Activated B cell treated with CpG ODN at 0.5 μM for 24 hours (primary cell): ENCODE data around the gene TENM4. TPM values are rescaled to one million over a fixed set of nuclear protein-coding genes. Genes with fewer than 3 reads are reported as not detected.

Experiments used
- ATAC-seq: fragments of 200-7000 bp; cut with Tn5 transposase; one replicate; pipeline ENCODE4 v1.10.0; 2021; ENCODE audit warnings: low read depth, mild to moderate bottlenecking, moderate library complexity
- CTCF ChIA-PET: fragments of 350-600 bp; sonication (Branson Sonifier 250); formaldehyde crosslinking; loops from one replicate; lab custom pipeline; 2021; ENCODE audit warnings: antibody characterized with exemption; lab: Charles Lee
- POLR2A ChIA-PET: fragments of 350-600 bp; sonication (Branson Sonifier 250); formaldehyde crosslinking; loops from one replicate; lab custom pipeline; 2021; ENCODE audit warnings: antibody characterized with exemption; lab: Charles Lee
- DNase-seq: peaks from one replicate; pipeline ENCODE4 v3.0.0; 2022
- H3K27ac Mint-ChIP-seq: one replicate; pipeline ENCODE4 v1.8.0; 2020; ENCODE audit warnings: mixed read lengths
- H3K27me3 Mint-ChIP-seq: one replicate; pipeline ENCODE4 v1.8.0; 2021; ENCODE audit warnings: mixed read lengths
- H3K36me3 Mint-ChIP-seq: one replicate; pipeline ENCODE4 v1.8.0; 2021; ENCODE audit warnings: low read depth, mixed read lengths
- H3K4me1 Mint-ChIP-seq: one replicate; pipeline ENCODE4 v1.8.0; 2021; ENCODE audit warnings: mixed read lengths
- H3K4me3 Mint-ChIP-seq: one replicate; pipeline ENCODE4 v1.8.0; 2020; ENCODE audit warnings: mild to moderate bottlenecking, mixed read lengths
- H3K9me3 Mint-ChIP-seq: one replicate; pipeline ENCODE4 v1.8.0; 2020; ENCODE audit warnings: mixed read lengths
- intact Hi-C: fragments of 100-400 bp; cut with micrococcal nuclease; formaldehyde crosslinking; loops from one replicate; pipeline ENCODE4 v1.15.1; 2024
- total RNA-seq: library from RNA; stranded (reverse); gene quantifications from 2 replicates; pipeline ENCODE4 v1.2.3, GENCODE V29; 2022
- TF ChIP-seq, protein P1 (sequence below): fragments of 200-600 bp; IDR thresholded peaks from one replicate; pipeline ENCODE4 v1.8.0; 2022; ENCODE audit warnings: antibody characterized with exemption, mild to moderate bottlenecking

TENM4 gene
- total RNA-seq, 1 donor from 2014 or later: 2.4 TPM

DNA sequence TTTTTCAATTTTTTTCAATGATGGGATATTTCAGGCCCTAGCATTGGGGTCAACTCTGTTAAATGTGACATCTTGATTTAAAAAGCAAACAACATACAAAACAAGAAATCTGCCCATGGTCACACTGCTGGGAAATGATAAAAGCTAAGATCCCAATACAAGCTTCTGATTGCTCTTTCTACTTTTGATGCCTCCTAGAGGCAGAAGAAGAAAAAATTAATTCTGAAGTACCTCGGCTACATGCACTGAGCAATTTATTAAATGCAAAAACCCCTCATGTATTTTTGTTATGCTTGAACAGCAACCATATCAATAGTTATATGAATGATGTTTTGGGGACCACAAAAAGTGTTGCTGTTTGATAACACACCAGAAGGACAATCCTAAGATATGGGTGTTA lies 524.1 kb downstream of the TENM4 start:
- Mint-ChIP-seq H3K36me3 (no peaks in the 10 kb centered on the region), H3K4me3 (no peak overlapping the region), H3K4me1 (no peaks in the 10 kb centered on the region), H3K9me3 (no peaks in the 10 kb centered on the region), H3K27ac (no peak overlapping the region), H3K27me3 (peaks cover 7% of the 10 kb centered on the region)
- DNase-seq (no peak), ATAC-seq (no peak)
- TF ChIP-seq, protein P1, sequence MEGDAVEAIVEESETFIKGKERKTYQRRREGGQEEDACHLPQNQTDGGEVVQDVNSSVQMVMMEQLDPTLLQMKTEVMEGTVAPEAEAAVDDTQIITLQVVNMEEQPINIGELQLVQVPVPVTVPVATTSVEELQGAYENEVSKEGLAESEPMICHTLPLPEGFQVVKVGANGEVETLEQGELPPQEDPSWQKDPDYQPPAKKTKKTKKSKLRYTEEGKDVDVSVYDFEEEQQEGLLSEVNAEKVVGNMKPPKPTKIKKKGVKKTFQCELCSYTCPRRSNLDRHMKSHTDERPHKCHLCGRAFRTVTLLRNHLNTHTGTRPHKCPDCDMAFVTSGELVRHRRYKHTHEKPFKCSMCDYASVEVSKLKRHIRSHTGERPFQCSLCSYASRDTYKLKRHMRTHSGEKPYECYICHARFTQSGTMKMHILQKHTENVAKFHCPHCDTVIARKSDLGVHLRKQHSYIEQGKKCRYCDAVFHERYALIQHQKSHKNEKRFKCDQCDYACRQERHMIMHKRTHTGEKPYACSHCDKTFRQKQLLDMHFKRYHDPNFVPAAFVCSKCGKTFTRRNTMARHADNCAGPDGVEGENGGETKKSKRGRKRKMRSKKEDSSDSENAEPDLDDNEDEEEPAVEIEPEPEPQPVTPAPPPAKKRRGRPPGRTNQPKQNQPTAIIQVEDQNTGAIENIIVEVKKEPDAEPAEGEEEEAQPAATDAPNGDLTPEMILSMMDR: no peak
- ChIA-PET POLR2A (no interaction called here), CTCF (no interaction called here)
- intact Hi-C loops: no loop called here

DNA sequence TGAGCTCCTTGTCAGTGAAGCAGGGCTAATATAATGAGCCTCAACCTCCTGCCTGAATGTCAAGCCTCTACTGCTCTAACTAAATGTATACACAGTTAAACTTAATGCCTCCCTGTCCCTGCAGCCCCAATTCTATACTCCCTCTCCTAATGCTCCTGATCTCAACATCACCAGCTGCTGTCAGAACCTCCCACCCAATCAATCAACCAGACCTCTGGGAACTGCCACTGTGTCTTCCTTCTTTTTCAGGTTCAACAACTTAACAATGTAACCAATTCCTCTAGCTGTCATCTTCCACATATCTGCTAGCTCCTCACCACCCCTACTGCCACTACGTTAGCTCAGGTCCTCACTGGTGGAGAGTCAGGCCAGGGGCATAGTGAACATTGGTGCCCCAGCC lies 526.3 kb downstream of the TENM4 start:
- H3K27me3 Mint-ChIP-seq: peaks cover 4% of the 10 kb centered on the region
- H3K4me1 Mint-ChIP-seq: no peaks in the 10 kb centered on the region
- CTCF ChIA-PET: no interaction called here
- no peaks in the 10 kb centered on the region for H3K36me3 Mint-ChIP-seq
- POLR2A ChIA-PET: no interaction called here
- intact Hi-C loops: no loop called here
- H3K27ac Mint-ChIP-seq: no peak overlapping the region
- H3K9me3 Mint-ChIP-seq: no peaks in the 10 kb centered on the region
- H3K4me3 Mint-ChIP-seq: no peak overlapping the region
- DNase-seq (no peak), ATAC-seq (no peak)
- TF ChIP-seq, protein P1: no peak

DNA sequence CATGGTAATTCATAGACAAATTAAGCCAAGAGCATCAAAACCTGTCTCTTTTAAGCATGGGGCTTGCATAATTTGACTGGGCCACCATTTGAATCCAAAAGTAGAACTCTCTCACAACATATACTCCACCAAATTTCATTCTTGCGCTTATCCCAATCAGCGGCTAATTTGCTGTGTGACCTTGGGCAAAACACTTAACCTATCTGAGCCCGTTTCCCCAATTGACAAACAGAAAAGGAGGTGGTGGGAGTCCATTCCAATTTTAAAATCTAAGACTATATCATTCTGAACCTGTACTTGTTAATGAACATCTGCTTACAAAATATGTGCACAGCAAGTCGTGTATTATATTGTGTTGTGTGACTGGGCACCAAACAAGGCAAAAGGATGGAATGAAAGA lies 528.1 kb downstream of the TENM4 start:
- intact Hi-C loops: no loop called here
- Mint-ChIP-seq H3K9me3 (no peaks in the 10 kb centered on the region), H3K4me1 (no peaks in the 10 kb centered on the region), H3K36me3 (no peaks in the 10 kb centered on the region), H3K4me3 (no peak overlapping the region), H3K27ac (no peak overlapping the region), H3K27me3 (peaks cover 4% of the 10 kb centered on the region)
- ChIA-PET CTCF (no interaction called here), POLR2A (no interaction called here)
- ATAC-seq: no peak
- DNase-seq: no peak
- TF ChIP-seq, protein P1: no peak

DNA sequence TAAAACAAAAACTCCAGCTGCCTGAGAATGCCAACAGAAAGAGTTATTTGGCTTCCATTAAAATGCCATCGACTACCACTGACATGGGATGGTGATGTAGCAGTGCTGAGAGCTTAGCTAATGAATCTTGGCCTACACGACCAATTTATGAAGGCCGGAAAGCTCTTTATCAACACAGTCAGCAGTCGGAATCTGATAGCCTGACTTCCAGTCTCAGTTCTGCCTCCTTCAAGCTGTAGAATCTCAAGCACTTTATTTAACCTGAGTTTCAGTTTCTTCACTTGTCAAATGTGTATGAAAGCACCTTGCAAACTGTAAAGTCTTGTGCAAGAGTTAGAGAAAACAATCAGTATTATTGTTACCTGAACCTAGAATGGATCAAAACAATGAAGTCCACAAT lies 530.5 kb downstream of the TENM4 start:
- POLR2A ChIA-PET: no interaction called here
- CTCF ChIA-PET: no interaction called here
- TF ChIP-seq, protein P1: no peak
- Mint-ChIP-seq H3K27ac (no peak overlapping the region), H3K36me3 (no peaks in the 10 kb centered on the region), H3K9me3 (no peaks in the 10 kb centered on the region), H3K4me3 (no peak overlapping the region), H3K4me1 (no peaks in the 10 kb centered on the region), H3K27me3 (peaks cover 4% of the 10 kb centered on the region)
- intact Hi-C loops: no loop called here
- DNase-seq (no peak), ATAC-seq (no peak)

DNA sequence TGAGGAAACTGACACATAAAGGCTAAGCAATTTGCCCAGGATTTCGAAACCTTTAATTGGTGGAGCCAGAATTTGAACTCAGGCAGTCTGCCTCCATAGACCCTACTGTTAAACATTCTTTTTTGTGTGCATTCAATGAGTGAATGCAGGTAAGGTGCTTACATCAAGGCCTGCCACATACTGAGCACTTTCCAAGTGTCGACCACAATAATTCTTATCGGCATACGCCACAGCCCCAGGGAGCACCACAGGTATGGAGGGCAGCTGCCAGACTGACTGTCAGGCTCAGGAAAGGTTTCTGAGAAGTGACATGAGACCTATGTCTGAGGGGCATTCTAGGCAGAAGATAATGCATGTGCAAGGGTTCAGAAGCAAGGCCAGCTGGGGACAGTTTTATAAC lies 531.4 kb downstream of the TENM4 start:
- H3K27ac Mint-ChIP-seq: no peak overlapping the region
- ChIA-PET POLR2A (no interaction called here), CTCF (no interaction called here)
- no peak overlapping the region for H3K4me3 Mint-ChIP-seq
- no peaks in the 10 kb centered on the region for H3K36me3 Mint-ChIP-seq
- TF ChIP-seq, protein P1: no peak
- H3K4me1 Mint-ChIP-seq: no peaks in the 10 kb centered on the region
- intact Hi-C loops: no loop called here
- ATAC-seq: no peak
- H3K9me3 Mint-ChIP-seq: no peaks in the 10 kb centered on the region
- peaks cover 4% of the 10 kb centered on the region for H3K27me3 Mint-ChIP-seq
- DNase-seq: no peak
